Endothelial cell of umbilical vein (primary cell): ENCODE measurements around the gene ANKS6. TPM values are rescaled to one million over a fixed set of nuclear protein-coding genes. Genes with fewer than 3 reads are reported as not detected.

ENCODE experiments used
- BruUV-seq: library from RNA; stranded (reverse); fragments of 400-500 nt; replicated peaks from 2 replicates; lab custom pipeline; 2021; lab: Mats Ljungman, UMichigan
- CTCF ChIA-PET: fragments of 300-600, 350-600 bp; sonication (Branson Sonifier 250); formaldehyde crosslinking; loops from one replicate; lab custom pipeline; 2021; ENCODE audit warnings: antibody characterized with exemption, inconsistent platforms; lab: Charles Lee
- POLR2A ChIA-PET: fragments of 300-600, 350-600 bp; sonication (Branson Sonifier 250); formaldehyde crosslinking; loops from one replicate; lab custom pipeline; 2021; ENCODE audit warnings: antibody characterized with exemption, inconsistent platforms; lab: Charles Lee
- DNase-seq: peaks from one replicate; pipeline ENCODE4 v3.0.0-alpha.2; 2011; ENCODE audit warnings: low read depth, low spot score
- FAIRE-seq: peaks from 2 replicates; lab custom pipeline; 2011; peaks lifted over from hg19 to GRCh38; lab: Jason Lieb, UNC
- H2AFZ ChIP-seq: 2 replicates; pipeline ENCODE4 v1.6.0; 2012; ENCODE audit warnings: low read depth, low read length, control low read depth, inconsistent platforms
- H3K27ac ChIP-seq: 2 replicates; pipeline ENCODE4 v1.5.1; 2011; ENCODE audit warnings: low read depth, mild to moderate bottlenecking, control low read depth, low read length, moderate library complexity; ENCODE audit not compliant: insufficient read depth
- H3K27me3 ChIP-seq, 2 experiments: 2 replicates each; pipeline versions ENCODE4 v1.6.0 to v1.6.1; 2011; ENCODE audit warnings: low read length in 2 of 2, mixed read lengths in 1 of 2; ENCODE audit not compliant: control insufficient read depth in 2 of 2, insufficient read depth in 2 of 2
- H3K36me3 ChIP-seq, 2 experiments: 2 replicates in 1 of 2; 3 replicates in 1 of 2; pipeline ENCODE4 v1.5.1; 2011; ENCODE audit warnings: low read length in 2 of 2, mild to moderate bottlenecking in 1 of 2, moderate library complexity in 1 of 2; ENCODE audit not compliant: control insufficient read depth in 2 of 2, insufficient read depth in 2 of 2; ENCODE audit errors: extremely low read depth in 1 of 2
- H3K4me1 ChIP-seq: 3 replicates; pipeline ENCODE4 v1.5.1; 2011; ENCODE audit warnings: mild to moderate bottlenecking, low read length; ENCODE audit not compliant: control insufficient read depth, insufficient read depth; ENCODE audit errors: extremely low read depth
- H3K4me2 ChIP-seq: 2 replicates; pipeline ENCODE4 v1.6.1; 2011; ENCODE audit warnings: low read length, control low read depth, mixed read lengths; ENCODE audit not compliant: insufficient read depth
- H3K4me3 ChIP-seq, 3 experiments: fragments of 200-600 bp in 1 of 3; sonication (generic), shearing (Covaris generic) in 1 of 3; replicated peaks in 1 of 3; 2 replicates each; pipeline ENCODE4 v1.5.1; 2011 to 2016; ENCODE audit warnings: control low read depth in 3 of 3, low read length in 3 of 3, mild to moderate bottlenecking in 2 of 3, inconsistent platforms in 1 of 3, low read depth in 1 of 3, moderate library complexity in 1 of 3; ENCODE audit not compliant: insufficient read depth in 1 of 3
- H3K79me2 ChIP-seq: 2 replicates; pipeline ENCODE4 v1.6.0; 2012; ENCODE audit warnings: low read length, inconsistent platforms; ENCODE audit not compliant: control insufficient read depth, insufficient read depth
- H3K9ac ChIP-seq: replicated peaks from 2 replicates; pipeline ENCODE3; 2011; ENCODE audit warnings: low read length, control low read depth; ENCODE audit not compliant: insufficient read depth; ENCODE audit errors: extremely low read depth
- H3K9me1 ChIP-seq: replicated peaks from 3 replicates; pipeline ENCODE4 v1.6.0; 2011; ENCODE audit warnings: mild to moderate bottlenecking, low read length; ENCODE audit not compliant: control insufficient read depth, insufficient read depth; ENCODE audit errors: extremely low read depth
- H3K9me3 ChIP-seq: replicated peaks from 2 replicates; pipeline ENCODE4 v1.5.1; 2012; ENCODE audit warnings: low read length, inconsistent platforms; ENCODE audit not compliant: control insufficient read depth, insufficient read depth
- H4K20me1 ChIP-seq: replicated peaks from 2 replicates; pipeline ENCODE3; 2011; ENCODE audit warnings: mild to moderate bottlenecking, low read length; ENCODE audit not compliant: control insufficient read depth, insufficient read depth; ENCODE audit errors: extremely low read depth
- CTCF ChIP-seq, 2 donors: IDR thresholded peaks; 1 replicate in 1 of 2; 2 replicates in 1 of 2; pipeline ENCODE4 v1.5.1; 2011; ENCODE audit warnings: low read length in 2 of 2, mild to moderate bottlenecking in 2 of 2, moderate library complexity in 2 of 2, control low read depth in 1 of 2, inconsistent platforms in 1 of 2, low read depth in 1 of 2; ENCODE audit not compliant: insufficient read depth in 1 of 2; ENCODE audit errors: extremely low read depth in 1 of 2
- EZH2 ChIP-seq: IDR thresholded peaks from 2 replicates; pipeline ENCODE4 v1.6.1; 2012; ENCODE audit warnings: borderline replicate concordance, low read depth, mild to moderate bottlenecking, moderate library complexity, low read length, inconsistent platforms; ENCODE audit not compliant: severe bottlenecking
- FOS ChIP-seq: IDR thresholded peaks from 2 replicates; pipeline ENCODE4 v1.6.1; 2011; ENCODE audit warnings: mild to moderate bottlenecking, low read length, moderate library complexity, borderline replicate concordance; ENCODE audit not compliant: insufficient read depth
- GATA2 ChIP-seq: IDR thresholded peaks from 2 replicates; pipeline ENCODE4 v1.7.0; 2011; ENCODE audit warnings: low read depth, mild to moderate bottlenecking, moderate library complexity, mixed read lengths, low read length; ENCODE audit not compliant: insufficient read length, insufficient read depth
- JUN ChIP-seq: IDR thresholded peaks from 2 replicates; pipeline ENCODE4 v1.6.1; 2011; ENCODE audit warnings: borderline replicate concordance, low read depth; ENCODE audit not compliant: insufficient read length, insufficient read depth
- MAX ChIP-seq: IDR thresholded peaks from 2 replicates; pipeline ENCODE4 v1.6.1; 2011; ENCODE audit not compliant: insufficient read depth, insufficient read length
- MYC ChIP-seq: IDR thresholded peaks from one replicate; pipeline ENCODE4 v1.6.1; 2011; ENCODE audit warnings: mild to moderate bottlenecking, low read depth, low read length
- POLR2A ChIP-seq: IDR thresholded peaks from 2 replicates; pipeline ENCODE4 v1.6.1; 2012; ENCODE audit warnings: low read depth, mild to moderate bottlenecking, control low read depth, low read length
- POLR2AphosphoS5 ChIP-seq: IDR thresholded peaks from 2 replicates; pipeline ENCODE4 v1.6.1; 2012; ENCODE audit warnings: low read depth, mild to moderate bottlenecking, control low read depth, low read length, moderate library complexity; ENCODE audit not compliant: insufficient read depth
- dilution Hi-C: fragments of 300-500 bp; cut with MboI; formaldehyde crosslinking; loops from one replicate; pipeline ENCODE4 v1.15.0; 2019; ENCODE audit warnings: low sequenced_read_pairs; ENCODE audit not compliant: extremely low pct_ligation_motif_present
- intact Hi-C: fragments of 100-400 bp; cut with micrococcal nuclease; formaldehyde crosslinking; loops from one replicate; pipeline ENCODE4 v1.10.0; 2022
- polyA plus RNA-seq, 4 experiments: library from polyadenylated mRNA; depleted of rRNA in 3 of 4; stranded (reverse) in 3 of 4; unstranded in 1 of 4; fragments of >200 nt; gene quantifications; 2 replicates each; pipeline versions ENCODE4 v1.2.1 to v1.2.3, GENCODE V29; 2011 to 2012; ENCODE audit warnings: missing spikeins in 1 of 4
- total RNA-seq: library from RNA; stranded (reverse); gene quantifications from 2 replicates; pipeline ENCODE4 v1.2.3, GENCODE V29; 2021

The ANKS6 gene
- total and polyA plus RNA-seq, 2 donors (not counting 3 experiments of a cell fraction or from before 2014, with no cell fraction given): 15.5 to 18.6 TPM

- H3K9ac ChIP-seq: no peak overlapping the region
- POLR2A ChIA-PET: no interaction called here
- TF ChIP-seq FOS (no peak), CTCF (IDR thresholded peaks at IDR 0.05; ENCODE audit: extremely low read depth in 1 of 2, insufficient read depth in 1 of 2, low read depth in 1 of 2, low read length in 2 of 2) (no peak)
- H3K4me2 ChIP-seq: no peak overlapping the region
- H3K27ac ChIP-seq: no peak overlapping the region
- intact Hi-C loops (no loop called here), dilution Hi-C loops (no loop called here)
- no peaks in the 10 kb centered on the region for H3K36me3 ChIP-seq
- H3K27me3 ChIP-seq: no peaks in the 10 kb centered on the region
- no peaks in the 10 kb centered on the region for H3K9me3 ChIP-seq
- no peaks in the 10 kb centered on the region for H3K79me2 ChIP-seq
- CTCF ChIA-PET: no interaction called here
- H3K4me3 ChIP-seq: no peak overlapping the region
- no peak overlapping the region for H2AFZ ChIP-seq
- no TSS peak for BruUV-seq
- no peaks in the 10 kb centered on the region for H4K20me1 ChIP-seq
- DNase-seq (no peak), FAIRE-seq (no peak)
- no peaks in the 10 kb centered on the region for H3K4me1 ChIP-seq
- H3K9me1 ChIP-seq: no peaks in the 10 kb centered on the region
Measured at GRCh38 chr9:98830554-98830953, 34.2 kb upstream of the ANKS6 start.

- FAIRE-seq (no peak), DNase-seq (no peak)
- ChIA-PET POLR2A (no interaction called here), CTCF (no interaction called here)
- Histone ChIP-seq H3K4me1 (no peaks in the 10 kb centered on the region), H2AFZ (no peak overlapping the region), H4K20me1 (no peaks in the 10 kb centered on the region), H3K79me2 (no peaks in the 10 kb centered on the region), H3K4me2 (no peak overlapping the region), H3K36me3 (no peaks in the 10 kb centered on the region), H3K4me3 (no peak overlapping the region), H3K9me1 (no peaks in the 10 kb centered on the region), H3K27me3 (no peaks in the 10 kb centered on the region), H3K9me3 (no peaks in the 10 kb centered on the region), H3K9ac (no peak overlapping the region), H3K27ac (no peak overlapping the region)
- BruUV-seq: no TSS peak
- intact Hi-C loops (no loop called here), dilution Hi-C loops (no loop called here)
- TF ChIP-seq MYC: no peak
- no peak for TF ChIP-seq POLR2AphosphoS5
- TF ChIP-seq EZH2: no peak
- no peak for TF ChIP-seq POLR2A
- no peak for TF ChIP-seq MAX
- TF ChIP-seq FOS: no peak
- TF ChIP-seq GATA2: no peak
- no peak for TF ChIP-seq CTCF (IDR thresholded peaks at IDR 0.05; ENCODE audit: extremely low read depth in 1 of 2, insufficient read depth in 1 of 2, low read depth in 1 of 2, low read length in 2 of 2)
- TF ChIP-seq JUN: no peak
Measured at GRCh38 chr9:98829766-98830165, 33.4 kb upstream of the ANKS6 start.
